Adrenal gland (tissue), 5 donors: ENCODE measurements around the gene LTA.

ENCODE experiments used
- CTCF ChIP-seq, 6 experiments: fragments of 450-650 bp in 4 of 6; fragments of 200-600 bp in 2 of 6; sonication (generic) in 1 of 6; IDR thresholded peaks; 1 replicate in 5 of 6; 2 replicates in 1 of 6; pipeline versions ENCODE4 v1.5.1 to v1.8.0; 2016 to 2021; ENCODE audit warnings: antibody characterized with exemption in 6 of 6, mild to moderate bottlenecking in 2 of 6, moderate library complexity in 1 of 6
- POLR2A ChIP-seq, 2 donors: fragments of 450-650 bp; IDR thresholded peaks; one replicate each; pipeline ENCODE4 v1.6.1; 2017; ENCODE audit warnings: antibody characterized with exemption in 2 of 2, mild to moderate bottlenecking in 2 of 2, moderate library complexity in 1 of 2
- donor health status: DM: no; HTN: no; CAD: no.

DNA sequence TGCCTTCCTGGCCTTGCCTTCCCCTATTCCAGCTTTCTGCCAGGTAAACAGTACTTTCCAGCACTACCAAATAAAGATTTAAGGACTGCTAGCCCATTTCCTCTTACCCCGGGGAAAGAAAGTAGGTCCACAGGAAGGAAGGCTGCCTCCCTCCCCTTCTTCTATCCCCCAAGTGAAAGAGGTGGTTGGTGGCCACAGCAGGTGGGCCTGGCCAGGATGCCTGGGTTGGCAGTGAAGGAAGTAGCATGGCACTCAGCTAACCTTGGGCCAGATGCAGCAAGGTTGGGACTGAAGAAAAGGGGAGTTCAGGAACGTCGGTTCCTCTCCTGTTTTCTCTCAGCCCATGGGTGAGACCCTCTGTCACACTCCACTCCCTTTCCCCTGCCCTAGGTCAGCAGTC lies 15.8 kb upstream of the LTA start:
- TF ChIP-seq CTCF (IDR thresholded peaks at IDR 0.05) (no peak), POLR2A (IDR thresholded peaks at IDR 0.05) (no peak)
